HUDEP-2 (cell line): ENCODE data around the gene SUMF2.
"Not testable (repeated sequence)": the region's sequence is repeated elsewhere in the genome, so short reads cannot be mapped to it uniquely, and the experiment has no call there.

Experiments
- DNase-seq, 76 experiments: peaks; one replicate each; lab custom pipeline; 2025; ENCODE audit not compliant: unreplicated experiment in 76 of 76; lab: John Stamatoyannopoulos, UW

SUMF2 gene

DNA sequence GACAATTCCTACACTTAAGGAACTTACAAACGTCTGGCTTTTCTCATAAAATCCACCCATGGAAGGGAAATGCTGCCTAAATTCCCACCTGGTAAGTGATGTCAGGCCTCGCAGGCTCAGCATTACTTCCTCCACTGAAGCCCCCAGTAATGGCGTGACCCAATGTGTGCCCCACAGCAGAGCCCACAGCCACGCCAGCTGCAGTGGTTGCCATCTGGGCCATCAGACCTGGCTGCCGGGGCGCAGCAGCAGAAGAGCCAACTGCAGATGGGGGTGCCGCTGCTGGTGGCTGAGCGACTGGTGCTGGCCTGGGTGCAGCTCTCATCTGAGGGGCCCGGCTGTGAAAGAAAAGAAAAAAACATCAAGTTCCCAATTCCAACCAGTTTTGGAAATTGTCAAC, 40.1 kb downstream of the SUMF2 start:
- DNase-seq: not testable (repeated sequence)

GRCh38 chr7:56105508-56105907, 41.4 kb downstream of the SUMF2 start:
- DNase-seq: peak in 7 of 76 experiments; percentile 3 to 28 (median 16)

DNA sequence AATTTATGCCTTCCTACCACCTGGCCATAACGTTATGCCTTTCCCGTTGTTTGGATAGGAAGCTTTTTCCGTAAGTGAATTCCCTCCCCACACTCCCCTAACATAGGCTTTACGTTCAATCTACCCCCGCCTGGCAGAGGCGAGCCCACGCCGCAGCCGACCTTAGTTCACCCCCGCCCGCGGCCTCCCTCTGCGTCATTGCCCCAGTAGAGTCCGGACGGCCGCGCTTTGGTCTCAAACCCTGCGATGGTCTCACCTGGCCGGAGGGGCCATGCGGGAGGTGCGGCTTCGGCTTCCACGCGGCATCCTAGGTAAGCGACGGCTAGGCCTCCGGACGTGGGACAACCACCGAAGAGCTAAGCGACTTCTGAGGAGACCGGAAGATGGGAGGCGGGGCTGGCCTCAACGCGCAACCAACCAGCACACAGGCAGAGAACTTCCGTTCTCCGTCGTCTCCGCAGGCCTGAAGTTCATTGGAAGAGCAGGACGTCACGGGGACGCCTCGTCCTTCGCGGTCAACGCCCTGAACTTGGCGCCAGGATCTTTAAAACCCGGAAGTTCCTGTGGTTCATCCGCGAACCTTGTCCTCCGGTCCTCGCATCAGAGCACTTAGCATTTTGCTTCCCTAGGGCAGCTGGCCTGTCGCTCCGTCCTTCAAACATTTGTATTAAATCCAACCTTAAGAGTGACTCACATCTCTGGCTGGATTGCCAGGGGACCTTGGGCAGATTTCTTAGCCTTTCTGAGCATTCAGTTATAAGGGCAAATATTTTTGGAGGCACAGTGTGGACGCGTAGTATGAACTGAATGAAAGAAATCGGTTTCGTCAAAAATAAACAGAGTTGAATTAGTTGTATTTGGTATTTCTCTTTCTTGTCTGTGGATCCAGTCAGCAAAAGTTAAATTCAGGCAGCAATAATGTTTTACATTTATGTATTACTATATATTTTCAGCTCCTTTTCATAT, 42.3 kb downstream of the SUMF2 start, which contains the start of gene CHCHD2:
CHCHD2 (minus strand) TSS at position 369 of the 966 bp plus-strand sequence; CDS start at position 306, 63 bp downstream.
- DNase-seq: peak in 75 of 76 experiments; percentile 28 to 98 (median 94)

- DNase-seq: no peak
Observed at GRCh38 chr7:56107954-56108258, 43.8 kb downstream of the SUMF2 start.

- DNase-seq: no peak
Observed at GRCh38 chr7:56110611-56111010, 46.5 kb downstream of the SUMF2 start.

- DNase-seq: not testable (repeated sequence)
Observed at GRCh38 chr7:56112244-56112643, 48.2 kb downstream of the SUMF2 start.

- peak in 2 of 76 experiments; percentile 1 to 5 for DNase-seq
Observed at GRCh38 chr7:56115852-56116538, 51.9 kb downstream of the SUMF2 start, which contains the start of gene NUPR2. Gene NUPR2 (minus strand): TSS chr7:56116417. CDS start chr7:56116314, 103 bp downstream.

DNA sequence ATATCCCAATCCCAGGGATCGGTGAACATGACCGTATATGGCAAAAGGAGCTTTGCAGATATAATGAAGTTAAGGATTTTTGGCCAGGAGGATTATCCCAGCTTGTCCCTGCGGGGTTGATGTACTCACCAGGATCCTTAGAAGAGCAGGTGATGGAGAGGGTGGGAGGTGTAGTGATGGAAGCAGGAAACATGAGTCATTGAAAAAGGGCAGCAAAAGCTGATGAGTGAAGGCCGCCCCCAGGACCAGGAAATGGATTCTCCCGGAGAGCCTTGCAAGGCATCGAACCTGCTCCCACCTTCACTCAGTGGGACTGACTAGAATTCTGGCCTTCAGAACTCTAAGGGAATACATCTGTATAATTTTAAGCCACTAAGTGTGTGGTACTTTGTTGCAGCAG, 57.4 kb downstream of the SUMF2 start:
- no peak for DNase-seq

GRCh38 chr7:56124981-56125380, 60.9 kb downstream of the SUMF2 start:
- no peak for DNase-seq

DNA sequence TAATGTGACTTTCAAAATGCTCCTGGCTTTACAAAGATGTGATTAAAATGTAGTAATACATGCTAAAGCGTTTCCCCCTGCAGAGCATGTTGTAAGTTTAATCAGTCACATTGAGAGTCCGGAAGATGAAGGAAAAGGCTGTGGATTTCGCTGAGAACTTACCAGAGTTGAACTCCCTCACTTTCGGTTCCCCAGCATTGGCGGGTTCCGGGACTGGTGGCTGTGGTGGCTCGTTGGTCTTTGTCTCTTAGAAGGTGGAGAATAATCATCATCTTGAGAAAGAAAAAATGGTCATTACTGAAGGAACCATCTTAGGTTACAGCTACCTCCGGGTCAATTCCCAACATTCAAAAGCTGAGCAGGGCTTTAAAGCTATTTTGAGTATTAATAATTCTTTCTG, 61.7 kb downstream of the SUMF2 start:
- no peak for DNase-seq

- no peak for DNase-seq
Observed at GRCh38 chr7:56127241-56127975, 63.3 kb downstream of the SUMF2 start.
